Aorta (tissue), 5 donors: ENCODE measurements around the gene GNPNAT1. TPM values are rescaled to one million over a fixed set of nuclear protein-coding genes. Genes with fewer than 3 reads are reported as not detected.

Experiments
- ATAC-seq: fragments of 200-7000 bp; cut with Tn5 transposase; one replicate; pipeline ENCODE4 v1.9.1; 2022; ENCODE audit warnings: moderate library complexity; ENCODE audit not compliant: low FRiP score
- DNase-seq, 2 donors: peaks; one replicate each; pipeline ENCODE4 v3.0.0-alpha.2; 2020
- H3K27ac ChIP-seq, 2 donors: one replicate each; pipeline ENCODE4 v1.5.1; 2013; ENCODE audit warnings: low read length in 2 of 2, mild to moderate bottlenecking in 2 of 2, moderate library complexity in 2 of 2, control low read depth in 1 of 2, inconsistent platforms in 1 of 2, low read depth in 1 of 2
- H3K27me3 ChIP-seq, 2 donors: one replicate each; pipeline ENCODE4 v1.6.1; 2013; ENCODE audit warnings: control low read depth in 1 of 2, low read length in 1 of 2, mild to moderate bottlenecking in 1 of 2, moderate library complexity in 1 of 2; ENCODE audit not compliant: insufficient read depth in 2 of 2, control insufficient read depth in 1 of 2
- H3K36me3 ChIP-seq, 2 donors: one replicate each; pipeline ENCODE4 v1.6.1; 2013; ENCODE audit warnings: control low read depth in 1 of 2, low read length in 1 of 2, mild to moderate bottlenecking in 1 of 2; ENCODE audit not compliant: insufficient read depth in 2 of 2, control insufficient read depth in 1 of 2
- H3K4me1 ChIP-seq, 2 donors: one replicate each; pipeline ENCODE4 v1.6.1; 2013; ENCODE audit warnings: low read length in 2 of 2, control low read depth in 1 of 2, mild to moderate bottlenecking in 1 of 2, moderate library complexity in 1 of 2; ENCODE audit not compliant: insufficient read depth in 2 of 2, control insufficient read depth in 1 of 2
- H3K4me3 ChIP-seq, 2 donors: one replicate each; pipeline ENCODE4 v1.5.1; 2013; ENCODE audit warnings: low read length in 2 of 2, control low read depth in 1 of 2, mild to moderate bottlenecking in 1 of 2
- H3K9me3 ChIP-seq: one replicate; pipeline ENCODE4 v1.6.1; 2013; ENCODE audit warnings: mild to moderate bottlenecking, low read length; ENCODE audit not compliant: control insufficient read depth
- WGBS, 2 donors: extraction: QIAGEN DNeasy Blood & Tissue Kit; methylation state at CpG; one replicate each; pipeline ENCODE4 v1.1.7; 2013; 5-methylcytosine and 5-hydroxymethylcytosine counted together
- intact Hi-C, 2 donors: fragments of 100-400 bp; cut with DNase I; formaldehyde crosslinking; loops; one replicate each; pipeline versions ENCODE4 v1.14.2 to v1.15.0; 2022
- polyA plus RNA-seq, 2 donors: library from polyadenylated mRNA; stranded (reverse); fragments of 200-250 nt; gene quantifications; one replicate each; pipeline ENCODE4 v1.2.3, GENCODE V29; 2013
- total RNA-seq, 2 donors: library from RNA; stranded (reverse); fragmentation: NEBNext Ultra II Directional; extraction: Animal tissue kit (Norgen Biotek cat#: 25700); gene quantifications; one replicate each; pipeline ENCODE4 v1.2.1, GENCODE V29; 2021
- donor health status: healthy with polysubstance abuse.
- donor health status: Bipolar disorder and iron deficiency.
- donor health status: DM: no; HTN: no; CAD: no.
- donor health status: DM: no; HTN: no; CAD: no.
- donor health status: DM: yes; HTN: yes; CAD: no.

The GNPNAT1 gene
- total and polyA plus RNA-seq, 4 donors, result 9.8 to 32.4 (median 16.9) TPM

DNA sequence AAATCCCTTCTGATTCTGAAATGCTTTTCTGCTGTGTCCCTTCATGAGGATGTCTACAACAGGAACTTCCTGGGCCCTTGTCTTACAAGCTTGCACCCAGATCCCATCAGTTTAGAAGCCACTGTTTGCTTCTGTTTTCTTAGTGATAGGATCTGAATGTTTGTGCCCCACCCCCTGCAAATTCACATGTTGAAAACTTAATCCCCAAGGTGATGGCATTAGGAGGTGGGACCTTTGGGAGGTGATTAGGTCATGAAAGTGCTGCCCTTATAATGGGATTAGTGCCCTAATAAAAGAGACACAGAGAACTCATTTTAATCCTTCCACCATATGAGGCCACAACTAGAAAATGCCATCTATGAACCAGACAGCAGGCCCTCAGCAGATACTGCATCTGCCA, 36.0 kb upstream of the GNPNAT1 start:
- H3K9me3 ChIP-seq, result no peaks in the 10 kb centered on the region
- DNase-seq (no peak), ATAC-seq (no peak)
- H3K27me3 ChIP-seq, result no peaks in the 10 kb centered on the region
- H3K27ac ChIP-seq, result no peak overlapping the region
- intact Hi-C loops, result loop anchor here (10.0 kb wide), 2 partner anchors 227 to 477 kb away; no protein-coding TSS in a partner anchor
- no peaks in the 10 kb centered on the region for H3K4me1 ChIP-seq
- H3K36me3 ChIP-seq, result no peaks in the 10 kb centered on the region
- H3K4me3 ChIP-seq, result no peak overlapping the region

DNA sequence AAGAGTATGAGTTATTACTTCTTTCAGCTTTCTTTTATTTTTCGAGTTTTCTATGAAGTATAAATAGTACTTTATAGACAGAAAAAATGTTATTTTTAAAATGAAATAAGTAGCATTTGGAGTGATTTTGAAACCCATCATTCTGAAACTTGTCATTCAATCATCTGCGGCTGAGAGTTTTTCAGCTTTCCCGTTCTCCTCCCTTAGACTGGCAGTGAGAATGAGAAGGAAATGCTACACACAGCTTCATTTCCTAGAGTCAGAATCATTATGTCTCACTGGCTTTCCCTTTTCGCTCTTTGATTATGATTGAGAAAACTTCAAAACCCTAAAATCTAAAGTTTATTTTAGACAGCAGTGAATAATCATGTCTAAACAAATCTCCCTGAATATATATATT, 33.7 kb upstream of the GNPNAT1 start:
- H3K4me3 ChIP-seq, result no peak overlapping the region
- no peaks in the 10 kb centered on the region for H3K36me3 ChIP-seq
- intact Hi-C loops, result loop anchor here (2.0 to 10.0 kb wide), 3 partner anchors 136 to 480 kb away; no protein-coding TSS in a partner anchor
- H3K9me3 ChIP-seq, result no peaks in the 10 kb centered on the region
- 23 to 38% methylated on average over 4 of the region's 4 CpGs for WGBS, 2 donors
- H3K27me3 ChIP-seq, result no peaks in the 10 kb centered on the region
- DNase-seq (no peak), ATAC-seq (no peak)
- H3K27ac ChIP-seq, result no peak overlapping the region
- H3K4me1 ChIP-seq, result no peaks in the 10 kb centered on the region

DNA sequence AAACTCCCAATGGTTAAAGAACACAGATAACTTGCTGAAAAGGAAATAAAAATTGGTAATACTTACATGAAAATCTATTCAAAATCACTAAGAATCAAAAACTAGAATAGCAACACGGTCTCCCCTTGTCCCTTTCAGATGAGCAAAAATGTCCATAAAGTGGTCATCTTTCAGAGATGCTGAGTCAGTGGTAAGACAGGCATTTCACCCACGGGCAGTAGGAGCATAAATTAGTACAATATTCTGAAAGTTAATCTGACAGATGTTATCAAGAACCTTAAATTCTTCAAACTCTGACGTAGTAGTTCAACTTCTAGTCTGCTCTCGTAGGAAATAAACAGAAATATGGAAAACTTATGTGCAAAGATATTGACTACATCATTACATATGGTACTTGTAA, 33.1 kb upstream of the GNPNAT1 start:
- no peak overlapping the region for H3K4me3 ChIP-seq
- no peaks in the 10 kb centered on the region for H3K27me3 ChIP-seq
- ATAC-seq, result no peak
- no peak overlapping the region for H3K27ac ChIP-seq
- no peaks in the 10 kb centered on the region for H3K4me1 ChIP-seq
- 19 to 25% methylated on average over 4 of the region's 4 CpGs for WGBS, 2 donors
- no peak for DNase-seq
- H3K9me3 ChIP-seq, result no peaks in the 10 kb centered on the region
- intact Hi-C loops, result loop anchor here (2.0 to 10.0 kb wide), 4 partner anchors 136 to 480 kb away; no protein-coding TSS in a partner anchor
- no peaks in the 10 kb centered on the region for H3K36me3 ChIP-seq

DNA sequence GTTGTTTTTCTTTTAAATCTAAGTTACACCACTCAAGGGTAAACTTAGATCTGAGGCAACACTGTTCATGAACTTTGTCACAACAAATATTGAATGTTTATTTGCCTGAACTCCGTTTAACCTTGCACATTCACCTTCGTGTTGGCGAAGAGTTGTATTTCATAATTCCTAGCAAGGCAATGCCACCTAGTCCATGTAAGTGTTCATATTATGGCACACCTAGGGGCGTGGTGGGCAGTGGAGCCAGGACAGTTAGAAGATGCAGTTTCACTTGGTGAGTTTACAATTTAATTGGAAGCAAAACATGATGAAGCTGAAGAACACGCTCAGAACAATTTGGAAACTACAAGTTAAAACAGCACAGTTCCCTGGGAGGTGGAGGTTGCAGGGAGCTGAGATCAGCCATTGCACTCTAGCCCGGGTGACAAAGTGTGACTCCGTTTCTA, 30.4 kb upstream of the GNPNAT1 start:
- H3K9me3 ChIP-seq, result no peaks in the 10 kb centered on the region
- H3K4me3 ChIP-seq, result no peak overlapping the region
- DNase-seq, result no peak
- no peaks in the 10 kb centered on the region for H3K4me1 ChIP-seq
- no peaks in the 10 kb centered on the region for H3K27me3 ChIP-seq
- intact Hi-C loops, result loop anchor here (2.0 to 10.0 kb wide), 4 partner anchors 140 to 483 kb away; no protein-coding TSS in a partner anchor
- no peaks in the 10 kb centered on the region for H3K36me3 ChIP-seq
- no peak for ATAC-seq
- 62 to 64% methylated on average over 7 of the region's 7 CpGs for WGBS, 2 donors
- no peak overlapping the region for H3K27ac ChIP-seq

DNA sequence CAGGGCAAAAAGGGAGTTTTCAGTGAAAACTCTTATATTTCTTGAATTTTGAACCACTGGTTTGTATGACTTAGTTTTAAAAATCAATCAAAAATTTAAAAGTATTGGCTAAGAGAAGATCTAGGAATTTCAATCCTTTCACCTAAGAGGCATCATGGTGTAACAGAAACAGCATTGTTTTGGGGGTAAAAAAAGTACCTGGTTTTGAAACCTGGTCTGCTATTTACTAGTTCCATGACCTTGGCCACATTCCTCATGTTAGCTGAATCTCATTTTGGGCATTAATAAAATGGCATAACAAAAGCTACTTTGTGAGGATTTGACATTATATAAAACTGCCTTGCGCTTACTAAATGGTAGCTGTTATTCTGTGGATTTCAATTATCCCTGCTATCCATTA, 16.7 kb upstream of the GNPNAT1 start:
- no peak overlapping the region for H3K27ac ChIP-seq
- H3K36me3 ChIP-seq, result no peaks in the 10 kb centered on the region
- DNase-seq (no peak), ATAC-seq (no peak)
- intact Hi-C loops, result no loop called here
- H3K4me1 ChIP-seq, result no peaks in the 10 kb centered on the region
- whole genome bisulfite sequencing, 2 donors, result 98 to 99% methylated on average over 1 of the region's 1 CpG
- no peaks in the 10 kb centered on the region for H3K9me3 ChIP-seq
- H3K27me3 ChIP-seq, result no peaks in the 10 kb centered on the region
- H3K4me3 ChIP-seq, result no peak overlapping the region

DNA sequence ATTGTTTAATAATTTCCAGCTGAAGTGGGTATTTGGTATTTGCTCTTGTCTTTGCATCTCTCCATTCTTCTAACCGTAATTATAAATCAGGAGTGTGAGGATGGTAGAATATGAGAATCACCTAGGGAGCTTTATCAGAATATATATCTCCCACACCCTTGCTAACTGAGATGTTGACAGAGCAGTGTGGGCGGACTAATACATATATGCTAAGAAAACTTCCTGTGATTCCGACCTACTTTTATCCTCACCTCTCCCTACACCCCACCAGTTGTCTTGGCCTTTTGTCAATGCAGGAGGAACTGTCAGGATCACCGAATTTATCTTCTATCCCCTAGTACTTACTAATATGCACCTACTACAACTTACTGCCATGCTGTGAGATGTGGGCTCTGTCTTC, 14.7 kb upstream of the GNPNAT1 start:
- DNase-seq, result no peak
- H3K36me3 ChIP-seq, result no peaks in the 10 kb centered on the region
- H3K9me3 ChIP-seq, result no peaks in the 10 kb centered on the region
- no peak for ATAC-seq
- H3K4me1 ChIP-seq, result peaks cover 0 to 2% of the 10 kb centered on the region in 2 donors
- no peak overlapping the region for H3K4me3 ChIP-seq
- H3K27ac ChIP-seq, result no peak overlapping the region
- no peaks in the 10 kb centered on the region for H3K27me3 ChIP-seq
- intact Hi-C loops, result no loop called here
- WGBS, 2 donors, result 81 to 84% methylated on average over 4 of the region's 4 CpGs

DNA sequence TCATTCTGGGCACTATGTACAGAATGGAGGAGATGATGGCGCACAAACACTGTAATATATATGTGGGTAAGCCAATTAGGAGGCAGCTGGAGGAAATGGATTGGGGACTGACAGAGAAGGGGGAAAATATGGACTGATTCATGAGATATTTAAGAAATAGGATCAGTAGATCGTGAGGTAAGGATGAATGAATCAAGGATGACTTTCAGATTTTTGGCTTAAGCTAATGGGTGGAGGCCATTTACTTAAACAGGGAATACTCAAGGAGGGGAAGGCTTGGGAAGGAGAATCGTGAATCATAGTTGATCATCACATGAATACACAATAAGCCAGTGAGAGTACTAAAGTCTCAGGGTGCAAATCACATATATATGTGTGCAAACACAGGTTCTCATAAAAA, 11.2 kb upstream of the GNPNAT1 start:
- Histone ChIP-seq H3K4me1 (peaks cover 0 to 2% of the 10 kb centered on the region in 2 donors), H3K36me3 (no peaks in the 10 kb centered on the region), H3K9me3 (no peaks in the 10 kb centered on the region), H3K27me3 (no peaks in the 10 kb centered on the region), H3K27ac (peak overlapping the region in 1 of 2 donors; percentile 87), H3K4me3 (no peak overlapping the region)
- WGBS, 2 donors, result 50 to 59% methylated on average over 3 of the region's 3 CpGs
- ATAC-seq, result no peak
- no peak for DNase-seq
- intact Hi-C loops, result loop anchor here in 1 of 2 donors (5.0 kb wide), 1 partner anchor 150 kb away; the partner anchor contains the start of gene FERMT2

DNA sequence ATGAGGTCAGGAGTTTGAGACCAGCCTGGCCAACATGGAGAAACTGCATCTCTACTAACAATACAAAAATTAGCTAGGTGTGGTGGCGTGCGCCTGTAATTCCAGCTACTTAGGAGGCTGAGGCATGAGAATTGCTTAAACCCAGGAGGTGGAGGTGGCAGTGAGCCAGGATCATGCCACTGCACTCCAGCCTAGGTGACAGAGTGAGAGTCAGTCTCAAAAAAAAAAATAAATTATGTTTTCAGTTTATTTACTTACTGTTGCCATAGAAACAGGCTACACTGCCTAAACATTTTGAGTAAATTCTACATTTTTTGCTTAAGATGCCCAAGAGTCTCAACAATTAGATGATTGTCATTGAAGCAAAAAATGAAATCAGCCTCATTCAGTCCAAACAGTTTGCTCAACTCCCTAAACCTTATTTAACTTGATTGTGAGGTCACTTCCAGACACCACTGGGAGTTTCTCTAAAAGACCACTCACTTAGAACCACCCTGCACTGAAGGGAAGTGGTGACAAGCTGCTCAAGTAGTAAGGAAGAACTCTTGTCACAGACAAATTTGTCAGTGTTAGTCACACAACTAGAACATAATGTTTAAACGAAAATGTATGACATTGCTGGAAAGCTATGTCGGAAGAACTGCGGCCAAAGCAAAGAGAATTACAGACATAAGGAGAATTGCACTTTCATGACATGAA, 9.8 kb upstream of the GNPNAT1 start:
- intact Hi-C loops, result loop anchor here in 1 of 2 donors (5.0 kb wide), 1 partner anchor 151 kb away; the partner anchor contains the start of gene FERMT2
- ATAC-seq, result peak; percentile 80
- H3K4me3 ChIP-seq, result no peak overlapping the region

DNA sequence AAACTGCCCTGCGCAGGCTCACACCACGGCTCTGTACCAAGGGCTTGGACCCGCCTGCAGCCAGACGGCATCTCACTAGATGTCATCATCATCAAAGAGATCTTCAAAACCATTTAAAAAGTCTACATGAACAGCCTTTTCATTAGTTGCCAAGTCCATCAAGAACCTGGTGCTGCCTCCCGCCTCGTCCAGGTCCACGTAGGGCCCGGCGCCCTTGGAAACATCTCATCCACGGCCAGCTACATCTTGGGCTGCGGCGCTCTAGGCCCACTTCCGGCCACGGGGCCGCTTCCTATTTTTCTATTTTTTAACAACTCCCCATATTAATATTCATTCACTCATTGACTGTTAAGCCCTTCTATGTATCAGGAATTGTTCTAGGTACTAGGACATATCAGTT, 7.4 kb upstream of the GNPNAT1 start:
- Histone ChIP-seq H3K4me3 (no peak overlapping the region), H3K27me3 (no peaks in the 10 kb centered on the region), H3K4me1 (peaks cover 0 to 2% of the 10 kb centered on the region in 2 donors), H3K27ac (peak overlapping the region in 1 of 2 donors; percentile 32), H3K36me3 (no peaks in the 10 kb centered on the region), H3K9me3 (no peaks in the 10 kb centered on the region)
- WGBS, 2 donors, result 93 to 94% methylated on average over 15 of the region's 15 CpGs
- ATAC-seq, result no peak
- no peak for DNase-seq
- intact Hi-C loops, result no loop called here

More for the DNA sequence above, 9.8 kb upstream of the GNPNAT1 start:
- no peaks in the 10 kb centered on the region for H3K27me3 ChIP-seq
- peak overlapping the region; percentile 73 to 98 for H3K27ac ChIP-seq
- WGBS, 2 donors, result 27 to 29% methylated on average over 5 of the region's 5 CpGs
- peak; percentile 56 to 86 for DNase-seq
- H3K9me3 ChIP-seq, result no peaks in the 10 kb centered on the region
- no peaks in the 10 kb centered on the region for H3K36me3 ChIP-seq
- H3K4me1 ChIP-seq, result peaks cover 0 to 2% of the 10 kb centered on the region in 2 donors
